22Rv1 (cell line): ENCODE results near the gene C19orf81.

Experiments
- H3K27ac ChIP-seq: fragments of 450-650 bp; 2 replicates; pipeline ENCODE4 v1.5.1; 2017
- CTCF ChIP-seq: fragments of 450-650 bp; IDR thresholded peaks from 2 replicates; pipeline ENCODE4 v1.5.1; 2017; ENCODE audit warnings: mild to moderate bottlenecking
- ZFX ChIP-seq: fragments of 450-650 bp; IDR thresholded peaks from 2 replicates; pipeline ENCODE4 v1.6.1; 2017; ENCODE audit warnings: antibody characterized with exemption, borderline replicate concordance

Gene C19orf81

GRCh38 chr19:50667177-50667758, 18.0 kb downstream of the C19orf81 start:
- no peak overlapping the region for H3K27ac ChIP-seq
- TF ChIP-seq CTCF (no peak), ZFX (no peak)

- TF ChIP-seq CTCF (no peak), ZFX (no peak)
- no peak overlapping the region for H3K27ac ChIP-seq
Measured at GRCh38 chr19:50667759-50668231, 18.6 kb downstream of the C19orf81 start.

- no peak overlapping the region for H3K27ac ChIP-seq
- TF ChIP-seq CTCF = no peak
- no peak for TF ChIP-seq ZFX
Measured at GRCh38 chr19:50668416-50668815, 19.2 kb downstream of the C19orf81 start.

GRCh38 chr19:50668879-50669278, 19.6 kb downstream of the C19orf81 start:
- no peak overlapping the region for H3K27ac ChIP-seq
- no peak for TF ChIP-seq CTCF
- no peak for TF ChIP-seq ZFX

GRCh38 chr19:50669302-50670101, 20.3 kb downstream of the C19orf81 start:
- TF ChIP-seq CTCF = peak; percentile 88
- no peak for TF ChIP-seq ZFX
- no peak overlapping the region for H3K27ac ChIP-seq

- TF ChIP-seq ZFX (no peak), CTCF (no peak)
- no peak overlapping the region for H3K27ac ChIP-seq
Measured at GRCh38 chr19:50670102-50670380, 20.8 kb downstream of the C19orf81 start.

- no peak overlapping the region for H3K27ac ChIP-seq
- TF ChIP-seq CTCF (no peak), ZFX (no peak)
Measured at GRCh38 chr19:50673118-50673517, 23.9 kb downstream of the C19orf81 start.
